Measurements from ENCODE around the gene BPIFB4. TPM values are rescaled to one million over a fixed set of nuclear protein-coding genes. Genes with fewer than 3 reads are reported as not detected.
"Not testable (repeated sequence)": the region's sequence is repeated elsewhere in the genome, so short reads cannot be mapped to it uniquely, and the experiment has no call there.

The BPIFB4 gene
- not detected for polyA plus RNA-seq (ENCODE audit: insufficient read length)
- long read RNA-seq, donor 1, result 0 reads
- long read RNA-seq, donor 2, result 0 reads
- long read RNA-seq, donor 3, result 0 reads
- long read RNA-seq, donor 4, result 0 reads
- long read RNA-seq, donor 5, result 0 reads
- long read RNA-seq, donor 6, result 0 reads
- long read RNA-seq, donor 7, result 0 reads
- long read RNA-seq, donor 8, result 0 reads

DNA sequence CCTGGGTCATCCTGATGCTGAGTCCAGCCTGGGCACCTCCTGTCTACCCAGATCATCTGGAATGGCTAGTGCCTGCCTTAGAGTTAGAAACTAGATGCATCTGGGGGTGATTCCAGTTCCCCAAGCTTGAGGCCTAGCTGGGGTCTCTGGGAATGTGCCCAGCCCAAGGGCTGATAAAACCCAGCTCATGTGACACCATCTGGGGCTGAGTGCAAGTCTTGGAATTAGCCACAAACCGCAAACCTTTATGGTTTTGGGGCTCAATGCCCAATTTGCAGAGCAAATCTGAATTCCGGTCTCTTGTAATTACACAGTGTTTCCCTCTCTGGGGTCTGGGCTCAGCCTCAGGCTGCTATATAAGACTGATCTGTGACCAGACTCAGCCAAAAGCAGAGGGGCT, at the start of gene BPIFB4:
TSS of gene BPIFB4 (plus strand) at position 385 of the 400 bp plus-strand sequence. CDS start 1,884 bp downstream, outside the sequence.
- DNase-seq, result no peak

GRCh38 chr20:33030076-33030475, 49.4 kb upstream of the BPIFB4 start:
- DNase-seq, result no peak

- DNase-seq, result no peak
These were observed 48.9 kb upstream of the BPIFB4 start for GRCh38 chr20:33030569-33030968.

DNA sequence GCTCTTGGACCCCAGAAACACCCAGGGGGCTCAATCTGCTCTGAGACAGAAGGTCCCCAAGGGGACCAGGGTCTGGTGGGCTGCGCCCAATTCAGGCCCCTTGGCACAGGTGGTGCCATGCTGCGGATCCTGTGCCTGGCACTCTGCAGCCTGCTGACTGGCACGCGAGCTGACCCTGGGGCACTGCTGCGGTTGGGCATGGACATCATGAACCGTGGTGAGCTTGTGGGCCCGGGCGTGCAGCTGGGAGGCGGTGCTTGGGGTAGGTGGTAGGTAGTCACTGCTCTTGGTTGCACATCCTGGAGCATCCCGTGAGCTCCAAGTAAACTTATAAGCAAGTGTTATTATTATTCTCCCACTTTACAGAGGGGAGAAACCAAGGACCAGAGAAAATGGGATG, 47.9 kb upstream of the BPIFB4 start, which contains the start of gene BPIFB6:
TSS of gene BPIFB6 (plus strand) at position 118 of the 400 bp plus-strand sequence. CDS start at position 118, 0 bp downstream.
- DNase-seq, result no peak

GRCh38 chr20:33032555-33032954, 46.9 kb upstream of the BPIFB4 start:
- no peak for DNase-seq

GRCh38 chr20:33033381-33033780, 46.1 kb upstream of the BPIFB4 start:
- DNase-seq, result no peak

GRCh38 chr20:33034115-33034514, 45.3 kb upstream of the BPIFB4 start:
- DNase-seq, result no peak

- DNase-seq, result no peak
These were observed 44.4 kb upstream of the BPIFB4 start for GRCh38 chr20:33034901-33035492.

- DNase-seq, result no peak
These were observed 42.0 kb upstream of the BPIFB4 start for GRCh38 chr20:33037456-33037855.

DNA sequence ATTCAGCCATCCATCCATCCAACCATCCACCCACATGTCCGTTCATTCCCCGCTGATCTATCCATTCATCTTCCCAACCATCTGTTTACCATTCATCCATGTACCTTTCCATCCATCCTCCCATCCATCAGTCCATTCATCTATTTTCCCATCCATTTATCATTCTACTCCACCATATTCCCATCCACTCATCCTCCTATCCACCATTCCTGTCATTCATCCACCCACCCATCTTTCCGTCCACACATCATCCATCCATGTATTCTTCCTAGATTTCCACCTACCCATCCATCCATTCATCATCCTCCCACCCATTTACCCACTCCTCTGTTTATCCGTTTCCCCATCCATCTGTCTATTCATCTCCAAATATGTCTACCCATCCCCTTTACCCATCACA, 41.2 kb upstream of the BPIFB4 start:
- DNase-seq, result no peak

GRCh38 chr20:33042430-33042829, 37.0 kb upstream of the BPIFB4 start:
- DNase-seq, result no peak

- no peak for DNase-seq
These were observed 36.3 kb upstream of the BPIFB4 start for GRCh38 chr20:33042983-33043730.

GRCh38 chr20:33043731-33044181, 35.7 kb upstream of the BPIFB4 start:
- no peak for DNase-seq

DNA sequence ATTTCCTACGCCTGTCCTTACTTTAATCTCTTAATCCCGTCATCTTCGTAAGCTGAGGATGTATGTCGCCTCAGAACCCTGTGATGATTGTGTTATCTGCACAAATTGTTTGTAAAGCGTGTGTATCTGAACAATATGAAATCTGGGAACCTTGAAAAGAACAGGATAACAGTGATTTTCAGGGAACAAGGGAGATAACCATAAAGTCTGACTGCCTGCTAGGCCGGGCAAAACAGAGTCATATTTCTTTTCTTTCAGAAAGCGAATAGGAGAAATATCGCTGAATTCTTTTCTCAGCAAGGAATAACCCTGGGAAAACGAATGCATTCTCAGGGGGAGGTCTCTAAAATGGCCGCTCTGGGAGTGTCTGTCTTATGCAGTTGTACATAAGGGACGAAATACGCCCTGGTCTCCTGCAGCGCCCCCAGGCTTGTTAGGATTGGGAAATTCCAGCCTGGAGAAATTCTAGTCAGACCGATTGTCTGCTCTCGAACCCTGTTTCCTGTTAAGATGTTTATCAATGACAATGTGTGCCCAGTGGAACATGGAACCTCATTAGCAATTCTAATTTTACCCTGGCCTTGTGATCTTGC, 34.2 kb upstream of the BPIFB4 start:
- DNase-seq, result not testable (repeated sequence)

GRCh38 chr20:33046412-33046811, 33.0 kb upstream of the BPIFB4 start:
- DNase-seq, result no peak

GRCh38 chr20:33051333-33051732, 28.1 kb upstream of the BPIFB4 start:
- no peak for DNase-seq

DNA sequence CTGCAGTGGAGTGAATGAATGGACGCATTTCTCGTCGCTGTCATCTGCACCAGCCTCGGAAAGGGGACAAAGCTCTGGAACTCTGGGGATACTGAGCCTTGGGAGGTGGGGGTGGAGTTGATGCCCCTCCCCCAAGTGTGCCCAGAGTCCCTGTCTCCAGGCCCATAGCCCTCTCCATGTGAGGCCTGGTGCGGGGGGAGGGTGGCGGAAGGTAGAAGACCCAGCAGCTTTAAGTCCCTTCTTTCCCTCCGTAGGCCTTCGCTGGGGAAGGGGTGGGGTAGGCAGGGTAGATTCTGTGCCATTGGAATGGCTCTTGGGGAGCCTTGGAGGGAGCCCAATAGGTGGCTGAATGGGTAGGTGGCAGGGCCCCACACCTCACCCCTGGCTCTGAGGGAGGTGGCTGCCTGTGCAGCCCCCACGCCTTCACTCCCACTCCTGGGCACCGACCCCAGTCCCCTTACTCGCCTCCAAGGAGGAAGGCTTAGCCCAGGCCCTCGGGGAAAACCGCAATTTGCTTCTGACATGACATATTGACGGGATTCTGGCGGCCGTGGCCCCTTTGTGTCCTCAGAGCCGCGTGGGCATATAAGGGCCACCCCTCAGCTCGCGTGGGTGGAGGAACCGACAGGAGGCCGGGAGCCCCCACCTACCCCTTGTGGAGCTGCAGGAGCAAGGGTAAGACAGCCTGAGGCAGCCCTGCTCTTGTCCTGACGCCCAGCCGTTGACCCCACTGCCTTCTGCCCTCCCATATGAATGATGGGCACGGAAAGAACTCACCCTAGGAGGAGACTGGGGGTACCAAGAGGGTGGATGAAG, 25.9 kb upstream of the BPIFB4 start, which contains the start of gene BPIFB3:
TSS of gene BPIFB3 (plus strand) at position 613 of the 816 bp plus-strand sequence. CDS start 1,533 bp downstream, outside the sequence.
- DNase-seq, result no peak

GRCh38 chr20:33054381-33054780, 25.1 kb upstream of the BPIFB4 start:
- no peak for DNase-seq

- DNase-seq, result no peak
These were observed 24.7 kb upstream of the BPIFB4 start for GRCh38 chr20:33054791-33055190.

DNA sequence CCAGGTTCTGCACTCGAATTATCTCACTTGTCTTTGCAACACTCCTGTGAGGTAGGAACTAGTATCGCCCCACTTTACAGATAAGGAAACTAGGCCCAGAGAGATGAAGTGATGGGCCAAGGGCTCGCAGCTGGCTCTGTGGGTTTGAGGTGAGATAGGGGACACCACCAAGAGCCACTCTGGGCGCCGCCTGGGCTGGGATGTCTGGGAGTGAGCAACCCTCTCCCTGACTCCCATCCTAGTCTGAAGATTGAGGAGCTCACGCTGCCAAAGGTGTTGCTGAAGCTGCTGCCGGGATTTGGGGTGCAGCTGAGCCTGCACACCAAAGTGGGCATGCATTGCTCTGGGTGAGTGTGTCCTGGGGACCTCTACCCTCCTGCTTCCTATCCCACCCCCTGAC, 20.3 kb upstream of the BPIFB4 start:
- DNase-seq, result no peak

DNA sequence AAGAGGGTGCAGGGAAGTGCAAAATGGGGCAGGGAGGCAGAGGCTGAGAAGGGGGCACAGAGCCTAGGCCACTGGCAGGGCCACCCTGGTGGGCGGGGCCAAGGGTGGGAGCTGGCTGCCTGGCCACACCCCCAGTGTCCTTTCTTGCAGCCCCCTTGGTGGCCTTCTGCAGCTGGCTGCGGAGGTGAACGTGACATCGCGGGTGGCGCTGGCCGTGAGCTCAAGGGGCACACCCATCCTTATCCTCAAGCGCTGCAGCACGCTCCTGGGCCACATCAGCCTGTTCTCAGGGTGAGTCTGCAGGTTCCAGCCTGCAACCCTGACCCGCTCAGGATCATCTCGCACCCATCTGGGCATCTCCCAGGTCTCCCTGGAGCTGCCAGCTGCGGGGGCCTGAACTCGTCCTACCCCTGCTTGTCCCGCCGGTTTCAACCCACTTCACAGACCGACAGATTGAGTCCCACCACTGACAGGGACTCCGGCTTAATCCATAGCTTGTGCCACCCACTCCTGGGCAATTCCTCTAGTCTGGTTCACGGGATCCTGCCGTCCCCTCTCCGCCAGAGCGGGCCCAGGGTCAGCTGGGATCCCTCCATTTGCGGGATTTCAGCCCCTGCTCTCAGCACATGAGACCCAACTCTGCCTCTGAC, 19.6 kb upstream of the BPIFB4 start:
- no peak for DNase-seq
